H9 (cell line): ENCODE measurements around the gene CALCR. TPM values are rescaled to one million over a fixed set of nuclear protein-coding genes. Genes with fewer than 3 reads are reported as not detected.
A peak's percentile ranks its signal among the peaks of the same experiment; 100 is the strongest.

Source experiments
- DNase-seq: peaks from one replicate; pipeline ENCODE4 v3.0.0-alpha.2; 2017
- H2AFZ ChIP-seq: one replicate; pipeline ENCODE4 v1.6.1; 2013; ENCODE audit warnings: mild to moderate bottlenecking, low read length, control low read depth, moderate library complexity
- H2AK5ac ChIP-seq: 2 replicates; pipeline ENCODE4 v1.6.1; 2013; ENCODE audit warnings: low read length, control low read depth, mixed read lengths; ENCODE audit not compliant: insufficient read length
- H2BK120ac ChIP-seq: one replicate; pipeline ENCODE4 v1.6.1; 2013; ENCODE audit warnings: low read depth, mild to moderate bottlenecking, low read length, control low read depth, inconsistent platforms; ENCODE audit not compliant: poor library complexity, severe bottlenecking
- H2BK12ac ChIP-seq: 2 replicates; pipeline ENCODE4 v1.6.1; 2013; ENCODE audit warnings: low read length, control low read depth, mixed read lengths, low read depth; ENCODE audit not compliant: insufficient read length
- H2BK15ac ChIP-seq: 2 replicates; pipeline ENCODE4 v1.6.1; 2013; ENCODE audit warnings: low read depth, low read length, control low read depth
- H2BK20ac ChIP-seq: one replicate; pipeline ENCODE4 v1.6.1; 2013; ENCODE audit warnings: low read depth, mild to moderate bottlenecking, low read length, control low read depth, inconsistent platforms; ENCODE audit not compliant: poor library complexity, severe bottlenecking
- H2BK5ac ChIP-seq: 2 replicates; pipeline ENCODE4 v1.6.1; 2013; ENCODE audit warnings: low read length, control low read depth, mixed read lengths; ENCODE audit not compliant: insufficient read length
- H3K14ac ChIP-seq: 2 replicates; pipeline ENCODE4 v1.6.1; 2013; ENCODE audit warnings: low read length, control low read depth; ENCODE audit not compliant: insufficient read depth
- H3K18ac ChIP-seq: 2 replicates; pipeline ENCODE4 v1.6.1; 2013; ENCODE audit warnings: low read depth, mild to moderate bottlenecking, mixed read lengths, low read length, control low read depth; ENCODE audit not compliant: insufficient read length
- H3K23ac ChIP-seq: 2 replicates; pipeline ENCODE4 v1.6.1; 2013; ENCODE audit warnings: low read length, control low read depth, mixed read lengths, low read depth; ENCODE audit not compliant: insufficient read length
- H3K23me2 ChIP-seq: 2 replicates; pipeline ENCODE4 v1.6.1; 2013; ENCODE audit warnings: low read depth, mild to moderate bottlenecking, mixed read lengths, low read length, control low read depth; ENCODE audit not compliant: insufficient read length, poor library complexity, severe bottlenecking
- H3K27ac ChIP-seq: 2 replicates; pipeline ENCODE4 v1.5.1; 2013; ENCODE audit warnings: low read length, control low read depth, mixed read lengths, low read depth; ENCODE audit not compliant: insufficient read length
- H3K27me3 ChIP-seq: 2 replicates; pipeline ENCODE4 v1.6.1; 2013; ENCODE audit warnings: low read length, control low read depth, inconsistent platforms; ENCODE audit not compliant: insufficient read depth
- H3K4ac ChIP-seq: 2 replicates; pipeline ENCODE4 v1.6.1; 2013; ENCODE audit warnings: low read depth, mild to moderate bottlenecking, control low read depth, inconsistent platforms, low read length, moderate library complexity
- H3K4me1 ChIP-seq: 2 replicates; pipeline ENCODE4 v1.6.1; 2013; ENCODE audit warnings: low read length, control low read depth, inconsistent platforms; ENCODE audit not compliant: insufficient read depth
- H3K4me2 ChIP-seq: 2 replicates; pipeline ENCODE4 v1.6.1; 2013; ENCODE audit warnings: low read length, control low read depth, mixed read lengths; ENCODE audit not compliant: insufficient read length, insufficient read depth
- H3K56ac ChIP-seq: 2 replicates; pipeline ENCODE4 v1.6.1; 2013; ENCODE audit warnings: low read depth, mild to moderate bottlenecking, mixed read lengths, low read length, control low read depth; ENCODE audit not compliant: insufficient read length
- H3K79me1 ChIP-seq: 2 replicates; pipeline ENCODE4 v1.6.1; 2013; ENCODE audit warnings: low read depth, mild to moderate bottlenecking, moderate library complexity, low read length, control low read depth, inconsistent platforms; ENCODE audit not compliant: insufficient read depth, poor library complexity, severe bottlenecking
- H3K79me2 ChIP-seq: 2 replicates; pipeline ENCODE4 v1.6.1; 2013; ENCODE audit warnings: low read length, control low read depth, inconsistent platforms; ENCODE audit not compliant: insufficient read depth
- H3K9ac ChIP-seq: 2 replicates; pipeline ENCODE4 v1.6.1; 2013; ENCODE audit warnings: low read length, control low read depth, mixed read lengths; ENCODE audit not compliant: insufficient read length; ENCODE audit errors: extremely low read depth
- H3K9me3 ChIP-seq: one replicate; pipeline ENCODE4 v1.6.1; 2013; ENCODE audit warnings: low read depth, low read length, inconsistent platforms; ENCODE audit not compliant: control insufficient read depth
- H3T11ph ChIP-seq: one replicate; pipeline ENCODE4 v1.6.1; 2013; ENCODE audit warnings: mild to moderate bottlenecking, low read length, control low read depth, inconsistent platforms
- H4K20me1 ChIP-seq: one replicate; pipeline ENCODE4 v1.6.1; 2013; ENCODE audit not compliant: control insufficient read depth, insufficient read length, insufficient read depth
- H4K5ac ChIP-seq: 2 replicates; pipeline ENCODE4 v1.6.1; 2013; ENCODE audit warnings: low read depth, mild to moderate bottlenecking, mixed read lengths, low read length, control low read depth; ENCODE audit not compliant: insufficient read length
- H4K8ac ChIP-seq: replicated peaks from 2 replicates; pipeline ENCODE4 v1.6.1; 2013; ENCODE audit warnings: low read length, control low read depth, mixed read lengths, low read depth; ENCODE audit not compliant: insufficient read length
- H4K91ac ChIP-seq: 2 replicates; pipeline ENCODE4 v1.6.1; 2013; ENCODE audit warnings: low read depth, mild to moderate bottlenecking, moderate library complexity, mixed read lengths, low read length, control low read depth; ENCODE audit not compliant: insufficient read length
- H3K27ac Mint-ChIP-seq, 3 experiments: 2 replicates in 2 of 3; 3 replicates in 1 of 3; pipeline ENCODE4 v1.8.0; 2020 to 2021; ENCODE audit warnings: mixed read lengths in 3 of 3, mild to moderate bottlenecking in 1 of 3, moderate library complexity in 1 of 3
- H3K27me3 Mint-ChIP-seq: 2 replicates; pipeline ENCODE4 v1.8.0; 2021; ENCODE audit warnings: low read depth, mild to moderate bottlenecking, moderate library complexity, mixed read lengths
- H3K36me3 Mint-ChIP-seq, 3 experiments: 2 replicates in 2 of 3; 3 replicates in 1 of 3; pipeline ENCODE4 v1.8.0; 2020 to 2021; ENCODE audit warnings: low read depth in 3 of 3, mixed read lengths in 3 of 3; ENCODE audit not compliant: insufficient read depth in 1 of 3
- H3K4me1 Mint-ChIP-seq, 2 experiments: 2 replicates each; pipeline ENCODE4 v1.8.0; 2020; ENCODE audit warnings: mixed read lengths in 2 of 2
- H3K4me3 Mint-ChIP-seq, 2 experiments: 2 replicates in 1 of 2; 3 replicates in 1 of 2; pipeline ENCODE4 v1.8.0; 2020 to 2021; ENCODE audit warnings: mild to moderate bottlenecking in 2 of 2, mixed read lengths in 2 of 2, moderate library complexity in 1 of 2
- H3K9me3 Mint-ChIP-seq, 2 experiments: 2 replicates in 1 of 2; 3 replicates in 1 of 2; pipeline ENCODE4 v1.8.0; 2020; ENCODE audit warnings: mild to moderate bottlenecking in 2 of 2, mixed read lengths in 2 of 2, moderate library complexity in 1 of 2
- CTCF ChIP-seq: fragments of 200-600 bp; sonication (generic); conservative IDR thresholded peaks from 3 replicates; pipeline ENCODE4 v1.8.0; 2021; ENCODE audit warnings: antibody characterized with exemption, mild to moderate bottlenecking
- WGBS: extraction: QIAGEN DNeasy Blood & Tissue Kit; methylation state at CpG from one replicate; pipeline ENCODE4 v1.1.7; 2013; ENCODE audit warnings: missing lambda C conversion rate, low lambda C conversion rate, mixed read lengths; ENCODE audit not compliant: insufficient read length; ENCODE audit errors: extremely low coverage; 5-methylcytosine and 5-hydroxymethylcytosine counted together
- total RNA-seq: library from RNA; stranded (reverse); gene quantifications from 2 replicates; pipeline ENCODE4 v1.2.1, GENCODE V29; 2021

The CALCR gene
- total RNA-seq, 1 experiment from 2014 or later: 0.52 TPM

GRCh38 chr7:93407239-93407638, 167.3 kb downstream of the CALCR start:
- no peak overlapping the region for H4K5ac ChIP-seq
- no peak overlapping the region for H4K8ac ChIP-seq
- no peak overlapping the region for H2BK20ac ChIP-seq
- TF ChIP-seq CTCF: peak; percentile 26; the same call in 1 of the 3 replicates
- Mint-ChIP-seq H3K4me1 (no peaks in the 10 kb centered on the region; a peak in 1 of 4 replicates), H3K27ac (no peak overlapping the region), H3K4me3 (no peak overlapping the region), H3K27me3 (no peaks in the 10 kb centered on the region), H3K36me3 (peaks cover 12 to 28% (median 14%) of the 10 kb centered on the region in 3 experiments), H3K9me3 (peaks cover 20 to 28% of the 10 kb centered on the region in 2 experiments; a peak in 4 of 5 replicates)
- no peak overlapping the region for H2BK120ac ChIP-seq
- no peak overlapping the region for H2BK15ac ChIP-seq
- H3K4ac ChIP-seq: no peak overlapping the region
- no peak overlapping the region for H3K9ac ChIP-seq
- H2AFZ ChIP-seq: no peak overlapping the region
- H3K4me1 ChIP-seq: no peaks in the 10 kb centered on the region
- H3K27ac ChIP-seq: no peak overlapping the region
- no peak overlapping the region for H3K23ac ChIP-seq
- H4K91ac ChIP-seq: no peak overlapping the region
- H3K79me2 ChIP-seq: no peaks in the 10 kb centered on the region
- no CpG with 5 or more reads among the region's 5 CpGs for WGBS
- H2BK5ac ChIP-seq: no peak overlapping the region
- H3K56ac ChIP-seq: no peak overlapping the region
- H2BK12ac ChIP-seq: no peak overlapping the region
- no peak overlapping the region for H3T11ph ChIP-seq
- no peak for DNase-seq
- H3K9me3 ChIP-seq: no peaks in the 10 kb centered on the region
- no peak overlapping the region for H2AK5ac ChIP-seq
- no peak overlapping the region for H3K14ac ChIP-seq
- no peaks in the 10 kb centered on the region for H4K20me1 ChIP-seq
- no peak overlapping the region for H3K18ac ChIP-seq
- H3K4me2 ChIP-seq: no peak overlapping the region
- no peaks in the 10 kb centered on the region for H3K23me2 ChIP-seq
- H3K27me3 ChIP-seq: no peaks in the 10 kb centered on the region
- no peaks in the 10 kb centered on the region for H3K79me1 ChIP-seq
